GM19463 (cell line): ENCODE measurements around the gene GYPE.
"Not testable (repeated sequence)": the region's sequence is repeated elsewhere in the genome, so short reads cannot be mapped to it uniquely, and the experiment has no call there.

Experiments used
- ATAC-seq: cut with Tn5 transposase; IDR thresholded peaks from one replicate; pipeline ENCODE4 v1.9.1; 2021; ENCODE audit warnings: mild to moderate bottlenecking, moderate library complexity; ENCODE audit not compliant: unreplicated experiment

The GYPE gene

GRCh38 chr4:143905440-143905839 lies at the start of gene GYPE:
Gene GYPE, minus strand, starts transcription at chr4:143905559. Its CDS starts 52 bp downstream, at chr4:143905507.
- ATAC-seq, result not testable (repeated sequence)

- ATAC-seq, result not testable (repeated sequence)
Measured at GRCh38 chr4:143951458-143951972, 46.2 kb upstream of the GYPE start.

- not testable (repeated sequence) for ATAC-seq
Measured at GRCh38 chr4:143950967-143951366, 45.6 kb upstream of the GYPE start.

GRCh38 chr4:143950185-143950584 lies 44.8 kb upstream of the GYPE start:
- not testable (repeated sequence) for ATAC-seq

- not testable (repeated sequence) for ATAC-seq
Measured at GRCh38 chr4:143947493-143947892, 42.1 kb upstream of the GYPE start.

GRCh38 chr4:143940708-143941107 lies 35.3 kb upstream of the GYPE start:
- not testable (repeated sequence) for ATAC-seq

- no peak for ATAC-seq
Measured at GRCh38 chr4:143939528-143939927, 34.2 kb upstream of the GYPE start.

- ATAC-seq, result not testable (repeated sequence)
Measured at GRCh38 chr4:143938890-143939289, 33.5 kb upstream of the GYPE start.

- ATAC-seq, result no peak
Measured at GRCh38 chr4:143921181-143921580, 15.8 kb upstream of the GYPE start.

GRCh38 chr4:143916485-143916884 lies 11.1 kb upstream of the GYPE start:
- ATAC-seq, result not testable (repeated sequence)

GRCh38 chr4:143912478-143912877 lies 7.1 kb upstream of the GYPE start:
- not testable (repeated sequence) for ATAC-seq

- ATAC-seq, result peak; percentile 37
Measured at GRCh38 chr4:143911528-143912417, 6.4 kb upstream of the GYPE start.

- ATAC-seq, result not testable (repeated sequence)
Measured at GRCh38 chr4:143910906-143911305, 5.5 kb upstream of the GYPE start.

- not testable (repeated sequence) for ATAC-seq
Measured at GRCh38 chr4:143907811-143908210, 2.5 kb upstream of the GYPE start.

- not testable (repeated sequence) for ATAC-seq
Measured at GRCh38 chr4:143904431-143904830, 928 bp downstream of the GYPE start.

- ATAC-seq, result not testable (repeated sequence)
Measured at GRCh38 chr4:143890323-143890722, 15.0 kb downstream of the GYPE start.

GRCh38 chr4:143888189-143888588 lies 17.2 kb downstream of the GYPE start:
- ATAC-seq, result not testable (repeated sequence)

- not testable (repeated sequence) for ATAC-seq
Measured at GRCh38 chr4:143884965-143885364, 20.4 kb downstream of the GYPE start.

GRCh38 chr4:143883529-143883928 lies 21.8 kb downstream of the GYPE start:
- ATAC-seq, result no peak

- no peak for ATAC-seq
Measured at GRCh38 chr4:143882892-143883291, 22.5 kb downstream of the GYPE start.

- not testable (repeated sequence) for ATAC-seq
Measured at GRCh38 chr4:143879561-143879960, 25.8 kb downstream of the GYPE start.

GRCh38 chr4:143875357-143875756 lies 30.0 kb downstream of the GYPE start:
- not testable (repeated sequence) for ATAC-seq
